HL-60 (cell line): ENCODE results near the gene RHEBL1.

Source experiments
- DNase-seq, 2 experiments: peaks; one replicate each; pipeline ENCODE4 v3.0.0-alpha.2; 2010 to 2020; ENCODE audit warnings: low read depth in 1 of 2, low spot score in 1 of 2
- H3K27ac ChIP-seq: fragments of 250-450 bp; sonication (Bioruptor Pico); replicated peaks from 2 replicates; pipeline ENCODE4 v1.5.1; 2020; ENCODE audit warnings: mild to moderate bottlenecking, moderate library complexity
- H3K27me3 ChIP-seq: fragments of 250-450 bp; sonication (Bioruptor Pico); 2 replicates; pipeline ENCODE4 v1.5.1; 2021; ENCODE audit warnings: mild to moderate bottlenecking, moderate library complexity; ENCODE audit not compliant: insufficient read depth, poor library complexity, severe bottlenecking
- H3K4me3 ChIP-seq: replicated peaks from 2 replicates; pipeline ENCODE4 v1.5.1; 2011; ENCODE audit warnings: mild to moderate bottlenecking, control low read depth, low read length; ENCODE audit not compliant: insufficient read depth
- CTCF ChIP-seq: IDR thresholded peaks from one replicate; pipeline ENCODE4 v1.5.1; 2011; ENCODE audit warnings: low read length, control low read depth, inconsistent platforms; ENCODE audit not compliant: insufficient read depth
- GABPA ChIP-seq: IDR thresholded peaks from 2 replicates; pipeline ENCODE4 v1.6.1; 2012; ENCODE audit warnings: low read depth
- POLR2AphosphoS5 ChIP-seq: IDR thresholded peaks from 2 replicates; pipeline ENCODE4 v1.6.1; 2012; ENCODE audit warnings: low read depth
- REST ChIP-seq: IDR thresholded peaks from 2 replicates; pipeline ENCODE4 v1.6.1; 2012; ENCODE audit warnings: low read depth; ENCODE audit not compliant: insufficient replicate concordance
- SPI1 ChIP-seq: IDR thresholded peaks from 2 replicates; pipeline ENCODE4 v1.6.1; 2012; ENCODE audit warnings: low read depth, mild to moderate bottlenecking, borderline replicate concordance

The RHEBL1 gene

GRCh38 chr12:49104822-49105221 lies 35.0 kb upstream of the RHEBL1 start:
- TF ChIP-seq CTCF (no peak), GABPA (no peak), REST (peak; percentile 51), POLR2AphosphoS5 (no peak), SPI1 (no peak)
- Histone ChIP-seq H3K27me3 (no peaks in the 10 kb centered on the region), H3K27ac (no peak overlapping the region), H3K4me3 (no peak overlapping the region)
- DNase-seq, result no peak

- Histone ChIP-seq H3K27ac (no peak overlapping the region), H3K27me3 (no peaks in the 10 kb centered on the region), H3K4me3 (no peak overlapping the region)
- no peak for DNase-seq
- no peak for TF ChIP-seq GABPA
- TF ChIP-seq SPI1, result no peak
- no peak for TF ChIP-seq CTCF
- no peak for TF ChIP-seq REST
- TF ChIP-seq POLR2AphosphoS5, result no peak
These were observed 30.6 kb upstream of the RHEBL1 start for GRCh38 chr12:49100380-49100779.

- DNase-seq, result no peak
- H3K4me3 ChIP-seq, result no peak overlapping the region
- peaks cover 16% of the 10 kb centered on the region for H3K27me3 ChIP-seq
- TF ChIP-seq POLR2AphosphoS5, result no peak
- TF ChIP-seq CTCF, result no peak
- TF ChIP-seq REST, result no peak
- no peak for TF ChIP-seq GABPA
- TF ChIP-seq SPI1, result no peak
- H3K27ac ChIP-seq, result no peak overlapping the region
These were observed 28.9 kb upstream of the RHEBL1 start for GRCh38 chr12:49098703-49099102.
